H9 (cell line): ENCODE results near the gene RDH13. TPM values are rescaled to one million over a fixed set of nuclear protein-coding genes. Genes with fewer than 3 reads are reported as not detected.

Experiments used
- DNase-seq: peaks from one replicate; pipeline ENCODE4 v3.0.0-alpha.2; 2017
- H2AFZ ChIP-seq: one replicate; pipeline ENCODE4 v1.6.1; 2013; ENCODE audit warnings: mild to moderate bottlenecking, low read length, control low read depth, moderate library complexity
- H2AK5ac ChIP-seq: 2 replicates; pipeline ENCODE4 v1.6.1; 2013; ENCODE audit warnings: low read length, control low read depth, mixed read lengths; ENCODE audit not compliant: insufficient read length
- H2BK120ac ChIP-seq: one replicate; pipeline ENCODE4 v1.6.1; 2013; ENCODE audit warnings: low read depth, mild to moderate bottlenecking, low read length, control low read depth, inconsistent platforms; ENCODE audit not compliant: poor library complexity, severe bottlenecking
- H2BK12ac ChIP-seq: 2 replicates; pipeline ENCODE4 v1.6.1; 2013; ENCODE audit warnings: low read length, control low read depth, mixed read lengths, low read depth; ENCODE audit not compliant: insufficient read length
- H2BK15ac ChIP-seq: 2 replicates; pipeline ENCODE4 v1.6.1; 2013; ENCODE audit warnings: low read depth, low read length, control low read depth
- H2BK20ac ChIP-seq: one replicate; pipeline ENCODE4 v1.6.1; 2013; ENCODE audit warnings: low read depth, mild to moderate bottlenecking, low read length, control low read depth, inconsistent platforms; ENCODE audit not compliant: poor library complexity, severe bottlenecking
- H2BK5ac ChIP-seq: 2 replicates; pipeline ENCODE4 v1.6.1; 2013; ENCODE audit warnings: low read length, control low read depth, mixed read lengths; ENCODE audit not compliant: insufficient read length
- H3K14ac ChIP-seq: 2 replicates; pipeline ENCODE4 v1.6.1; 2013; ENCODE audit warnings: low read length, control low read depth; ENCODE audit not compliant: insufficient read depth
- H3K18ac ChIP-seq: 2 replicates; pipeline ENCODE4 v1.6.1; 2013; ENCODE audit warnings: low read depth, mild to moderate bottlenecking, mixed read lengths, low read length, control low read depth; ENCODE audit not compliant: insufficient read length
- H3K23ac ChIP-seq: 2 replicates; pipeline ENCODE4 v1.6.1; 2013; ENCODE audit warnings: low read length, control low read depth, mixed read lengths, low read depth; ENCODE audit not compliant: insufficient read length
- H3K23me2 ChIP-seq: 2 replicates; pipeline ENCODE4 v1.6.1; 2013; ENCODE audit warnings: low read depth, mild to moderate bottlenecking, mixed read lengths, low read length, control low read depth; ENCODE audit not compliant: insufficient read length, poor library complexity, severe bottlenecking
- H3K27ac ChIP-seq: 2 replicates; pipeline ENCODE4 v1.5.1; 2013; ENCODE audit warnings: low read length, control low read depth, mixed read lengths, low read depth; ENCODE audit not compliant: insufficient read length
- H3K27me3 ChIP-seq: 2 replicates; pipeline ENCODE4 v1.6.1; 2013; ENCODE audit warnings: low read length, control low read depth, inconsistent platforms; ENCODE audit not compliant: insufficient read depth
- H3K4ac ChIP-seq: 2 replicates; pipeline ENCODE4 v1.6.1; 2013; ENCODE audit warnings: low read depth, mild to moderate bottlenecking, control low read depth, inconsistent platforms, low read length, moderate library complexity
- H3K4me1 ChIP-seq: 2 replicates; pipeline ENCODE4 v1.6.1; 2013; ENCODE audit warnings: low read length, control low read depth, inconsistent platforms; ENCODE audit not compliant: insufficient read depth
- H3K4me2 ChIP-seq: 2 replicates; pipeline ENCODE4 v1.6.1; 2013; ENCODE audit warnings: low read length, control low read depth, mixed read lengths; ENCODE audit not compliant: insufficient read length, insufficient read depth
- H3K56ac ChIP-seq: 2 replicates; pipeline ENCODE4 v1.6.1; 2013; ENCODE audit warnings: low read depth, mild to moderate bottlenecking, mixed read lengths, low read length, control low read depth; ENCODE audit not compliant: insufficient read length
- H3K79me1 ChIP-seq: 2 replicates; pipeline ENCODE4 v1.6.1; 2013; ENCODE audit warnings: low read depth, mild to moderate bottlenecking, moderate library complexity, low read length, control low read depth, inconsistent platforms; ENCODE audit not compliant: insufficient read depth, poor library complexity, severe bottlenecking
- H3K79me2 ChIP-seq: 2 replicates; pipeline ENCODE4 v1.6.1; 2013; ENCODE audit warnings: low read length, control low read depth, inconsistent platforms; ENCODE audit not compliant: insufficient read depth
- H3K9ac ChIP-seq: 2 replicates; pipeline ENCODE4 v1.6.1; 2013; ENCODE audit warnings: low read length, control low read depth, mixed read lengths; ENCODE audit not compliant: insufficient read length; ENCODE audit errors: extremely low read depth
- H3K9me3 ChIP-seq: one replicate; pipeline ENCODE4 v1.6.1; 2013; ENCODE audit warnings: low read depth, low read length, inconsistent platforms; ENCODE audit not compliant: control insufficient read depth
- H3T11ph ChIP-seq: one replicate; pipeline ENCODE4 v1.6.1; 2013; ENCODE audit warnings: mild to moderate bottlenecking, low read length, control low read depth, inconsistent platforms
- H4K20me1 ChIP-seq: one replicate; pipeline ENCODE4 v1.6.1; 2013; ENCODE audit not compliant: control insufficient read depth, insufficient read length, insufficient read depth
- H4K5ac ChIP-seq: 2 replicates; pipeline ENCODE4 v1.6.1; 2013; ENCODE audit warnings: low read depth, mild to moderate bottlenecking, mixed read lengths, low read length, control low read depth; ENCODE audit not compliant: insufficient read length
- H4K8ac ChIP-seq: replicated peaks from 2 replicates; pipeline ENCODE4 v1.6.1; 2013; ENCODE audit warnings: low read length, control low read depth, mixed read lengths, low read depth; ENCODE audit not compliant: insufficient read length
- H4K91ac ChIP-seq: 2 replicates; pipeline ENCODE4 v1.6.1; 2013; ENCODE audit warnings: low read depth, mild to moderate bottlenecking, moderate library complexity, mixed read lengths, low read length, control low read depth; ENCODE audit not compliant: insufficient read length
- H3K27ac Mint-ChIP-seq, 3 experiments: 2 replicates in 2 of 3; 3 replicates in 1 of 3; pipeline ENCODE4 v1.8.0; 2020 to 2021; ENCODE audit warnings: mixed read lengths in 3 of 3, mild to moderate bottlenecking in 1 of 3, moderate library complexity in 1 of 3
- H3K27me3 Mint-ChIP-seq: 2 replicates; pipeline ENCODE4 v1.8.0; 2021; ENCODE audit warnings: low read depth, mild to moderate bottlenecking, moderate library complexity, mixed read lengths
- H3K36me3 Mint-ChIP-seq, 3 experiments: 2 replicates in 2 of 3; 3 replicates in 1 of 3; pipeline ENCODE4 v1.8.0; 2020 to 2021; ENCODE audit warnings: low read depth in 3 of 3, mixed read lengths in 3 of 3; ENCODE audit not compliant: insufficient read depth in 1 of 3
- H3K4me1 Mint-ChIP-seq, 2 experiments: 2 replicates each; pipeline ENCODE4 v1.8.0; 2020; ENCODE audit warnings: mixed read lengths in 2 of 2
- H3K4me3 Mint-ChIP-seq, 2 experiments: 2 replicates in 1 of 2; 3 replicates in 1 of 2; pipeline ENCODE4 v1.8.0; 2020 to 2021; ENCODE audit warnings: mild to moderate bottlenecking in 2 of 2, mixed read lengths in 2 of 2, moderate library complexity in 1 of 2
- H3K9me3 Mint-ChIP-seq, 2 experiments: 2 replicates in 1 of 2; 3 replicates in 1 of 2; pipeline ENCODE4 v1.8.0; 2020; ENCODE audit warnings: mild to moderate bottlenecking in 2 of 2, mixed read lengths in 2 of 2, moderate library complexity in 1 of 2
- WGBS: extraction: QIAGEN DNeasy Blood & Tissue Kit; methylation state at CpG from one replicate; pipeline ENCODE4 v1.1.7; 2013; ENCODE audit warnings: missing lambda C conversion rate, low lambda C conversion rate, mixed read lengths; ENCODE audit not compliant: insufficient read length; ENCODE audit errors: extremely low coverage; 5-methylcytosine and 5-hydroxymethylcytosine counted together
- total RNA-seq: library from RNA; stranded (reverse); gene quantifications from 2 replicates; pipeline ENCODE4 v1.2.1, GENCODE V29; 2021
- TF ChIP-seq, protein P1 (sequence below): fragments of 200-600 bp; sonication (generic); conservative IDR thresholded peaks from 3 replicates; pipeline ENCODE4 v1.8.0; 2021; ENCODE audit warnings: antibody characterized with exemption, mild to moderate bottlenecking

RDH13 gene
- total RNA-seq, 1 experiment from 2014 or later = 21.5 TPM

DNA sequence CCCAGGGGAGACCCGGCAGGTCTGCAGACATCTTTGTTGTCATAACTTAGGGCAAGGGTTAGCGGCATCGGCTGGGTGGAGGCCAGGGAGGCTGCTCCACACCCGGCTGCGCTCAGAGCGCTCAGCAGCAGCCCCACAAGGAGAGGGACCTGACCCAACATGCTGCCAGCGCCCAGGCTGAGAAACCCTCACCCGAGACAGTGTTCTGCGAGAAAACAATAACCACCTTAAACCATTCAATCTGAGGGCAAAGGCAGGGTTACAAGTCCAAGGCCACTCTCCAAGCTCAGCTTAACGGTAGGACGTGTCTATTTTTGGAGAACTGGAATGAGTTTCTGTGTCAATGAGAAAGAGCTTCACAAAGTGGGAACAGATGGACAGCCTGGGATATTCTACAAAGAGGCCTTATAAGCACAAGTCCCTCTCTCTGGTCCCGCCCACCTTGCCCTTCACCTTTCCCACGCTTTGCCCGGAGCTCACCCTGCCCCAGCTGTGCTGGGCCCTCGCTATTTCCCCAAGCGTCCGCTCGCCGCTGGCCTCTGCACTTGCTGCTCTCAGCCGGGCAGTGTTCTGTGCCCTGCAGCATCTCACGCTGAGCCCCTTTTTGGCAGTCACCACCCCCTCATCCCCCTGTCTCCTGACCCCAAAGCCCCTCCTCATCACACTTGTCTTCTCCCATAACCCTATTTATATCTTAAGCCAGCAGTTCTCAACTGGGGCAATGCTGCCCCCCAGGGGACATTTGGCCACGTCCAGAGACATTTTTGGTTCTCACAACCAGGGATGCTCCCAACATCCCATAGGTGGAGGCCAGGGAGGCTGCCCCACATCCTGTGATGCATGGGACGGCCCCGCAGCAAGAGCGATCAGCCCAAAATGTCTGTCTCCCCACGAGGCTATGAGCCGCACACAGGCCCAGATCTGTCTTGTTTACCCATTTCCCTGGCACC lies 36.9 kb upstream of the RDH13 start:
- no peak overlapping the region for H3K23ac ChIP-seq
- H3K79me2 ChIP-seq = no peaks in the 10 kb centered on the region
- no peak overlapping the region for H2BK5ac ChIP-seq
- H3K9me3 ChIP-seq = no peaks in the 10 kb centered on the region
- H3K4me3 Mint-ChIP-seq = no peak overlapping the region
- peak; percentile 67 for DNase-seq
- H3K36me3 Mint-ChIP-seq = peaks cover 11 to 29% (median 15%) of the 10 kb centered on the region in 3 experiments
- H2BK12ac ChIP-seq = no peak overlapping the region
- no peak overlapping the region for H2BK15ac ChIP-seq
- H3K23me2 ChIP-seq = no peaks in the 10 kb centered on the region
- H3K4ac ChIP-seq = no peak overlapping the region
- H2BK120ac ChIP-seq = no peak overlapping the region
- no peak overlapping the region for H2AFZ ChIP-seq
- H3K4me1 ChIP-seq = no peaks in the 10 kb centered on the region
- H3K9ac ChIP-seq = no peak overlapping the region
- peaks cover 2 to 5% of the 10 kb centered on the region in 2 experiments; a peak in 3 of 5 replicates for H3K9me3 Mint-ChIP-seq
- TF ChIP-seq, protein P1, sequence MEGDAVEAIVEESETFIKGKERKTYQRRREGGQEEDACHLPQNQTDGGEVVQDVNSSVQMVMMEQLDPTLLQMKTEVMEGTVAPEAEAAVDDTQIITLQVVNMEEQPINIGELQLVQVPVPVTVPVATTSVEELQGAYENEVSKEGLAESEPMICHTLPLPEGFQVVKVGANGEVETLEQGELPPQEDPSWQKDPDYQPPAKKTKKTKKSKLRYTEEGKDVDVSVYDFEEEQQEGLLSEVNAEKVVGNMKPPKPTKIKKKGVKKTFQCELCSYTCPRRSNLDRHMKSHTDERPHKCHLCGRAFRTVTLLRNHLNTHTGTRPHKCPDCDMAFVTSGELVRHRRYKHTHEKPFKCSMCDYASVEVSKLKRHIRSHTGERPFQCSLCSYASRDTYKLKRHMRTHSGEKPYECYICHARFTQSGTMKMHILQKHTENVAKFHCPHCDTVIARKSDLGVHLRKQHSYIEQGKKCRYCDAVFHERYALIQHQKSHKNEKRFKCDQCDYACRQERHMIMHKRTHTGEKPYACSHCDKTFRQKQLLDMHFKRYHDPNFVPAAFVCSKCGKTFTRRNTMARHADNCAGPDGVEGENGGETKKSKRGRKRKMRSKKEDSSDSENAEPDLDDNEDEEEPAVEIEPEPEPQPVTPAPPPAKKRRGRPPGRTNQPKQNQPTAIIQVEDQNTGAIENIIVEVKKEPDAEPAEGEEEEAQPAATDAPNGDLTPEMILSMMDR = peak; percentile 57
- H3K18ac ChIP-seq = no peak overlapping the region
- no peak overlapping the region for H3K14ac ChIP-seq
- H4K5ac ChIP-seq = no peak overlapping the region
- H3K4me2 ChIP-seq = no peak overlapping the region
- no peak overlapping the region for H3K56ac ChIP-seq
- no peak overlapping the region for H3K27ac ChIP-seq
- H3K27ac Mint-ChIP-seq = peak overlapping the region; percentile 29 to 79 (median 61); a peak in 3 of 7 replicates
- H4K8ac ChIP-seq = no peak overlapping the region
- peaks cover 3% of the 10 kb centered on the region for H3K79me1 ChIP-seq
- H2BK20ac ChIP-seq = no peak overlapping the region
- H2AK5ac ChIP-seq = no peak overlapping the region
- no CpG with 5 or more reads among the region's 27 CpGs for WGBS
- no peaks in the 10 kb centered on the region; the same call in 1 of the 2 replicates for H3K27me3 Mint-ChIP-seq
- peaks cover under 1 to 16% of the 10 kb centered on the region in 2 experiments for H3K4me1 Mint-ChIP-seq
- H3K27me3 ChIP-seq = no peaks in the 10 kb centered on the region
- H4K20me1 ChIP-seq = no peaks in the 10 kb centered on the region
- H3T11ph ChIP-seq = no peak overlapping the region
- no peak overlapping the region for H4K91ac ChIP-seq
